Hippocampal formation (tissue), 2 donors: Measurements from ENCODE around the gene ARHGEF4.

Source experiments
- DNase-seq, 2 donors: peaks; one replicate each; lab custom pipeline; 2025; lab: John Stamatoyannopoulos, UW

The ARHGEF4 gene

GRCh38 chr2:131011486-131011885 lies 174.8 kb downstream of the ARHGEF4 start:
- no peak for DNase-seq

GRCh38 chr2:131014141-131014540 lies 177.4 kb downstream of the ARHGEF4 start:
- DNase-seq: no peak

- no peak for DNase-seq
Observed at GRCh38 chr2:131015764-131016163, 179.1 kb downstream of the ARHGEF4 start.

- DNase-seq: no peak
Observed at GRCh38 chr2:131016826-131017741, 180.4 kb downstream of the ARHGEF4 start.

GRCh38 chr2:131022731-131023130 lies 186.0 kb downstream of the ARHGEF4 start:
- no peak for DNase-seq

- no peak for DNase-seq
Observed at GRCh38 chr2:131023758-131024157, 187.0 kb downstream of the ARHGEF4 start.

- no peak for DNase-seq
Observed at GRCh38 chr2:131026919-131027318, 190.2 kb downstream of the ARHGEF4 start.

GRCh38 chr2:131027566-131028528 lies 191.1 kb downstream of the ARHGEF4 start:
- no peak for DNase-seq

- DNase-seq: no peak
Observed at GRCh38 chr2:131029812-131030211, 193.1 kb downstream of the ARHGEF4 start.

- DNase-seq: peak; percentile 51 to 66
Observed at GRCh38 chr2:131030478-131030971, 193.8 kb downstream of the ARHGEF4 start.

- DNase-seq: no peak
Observed at GRCh38 chr2:131031431-131031841, 194.7 kb downstream of the ARHGEF4 start.

GRCh38 chr2:131031875-131032274 lies 195.2 kb downstream of the ARHGEF4 start:
- DNase-seq: no peak

- no peak for DNase-seq
Observed at GRCh38 chr2:131032393-131032836, 195.7 kb downstream of the ARHGEF4 start.

GRCh38 chr2:131033786-131034121 lies 197.0 kb downstream of the ARHGEF4 start:
- no peak for DNase-seq

- DNase-seq: peak in 1 of 2 donors; percentile 33
Observed at GRCh38 chr2:131034122-131035051, 197.7 kb downstream of the ARHGEF4 start.

- DNase-seq: no peak
Observed at GRCh38 chr2:131035112-131035825, 198.6 kb downstream of the ARHGEF4 start.

GRCh38 chr2:131035826-131036231 lies 199.1 kb downstream of the ARHGEF4 start:
- no peak for DNase-seq

GRCh38 chr2:131036269-131036668 lies 199.6 kb downstream of the ARHGEF4 start:
- DNase-seq: no peak

- DNase-seq: no peak
Observed at GRCh38 chr2:131036696-131037397, 200.1 kb downstream of the ARHGEF4 start.
